HG03354 (cell line): Measurements from ENCODE around the gene BAX.
"Not testable (repeated sequence)": the region's sequence is repeated elsewhere in the genome, so short reads cannot be mapped to it uniquely, and the experiment has no call there.

Source experiments
- ATAC-seq: cut with Tn5 transposase; IDR thresholded peaks from one replicate; pipeline ENCODE4 v1.9.1; 2021; ENCODE audit warnings: mild to moderate bottlenecking; ENCODE audit not compliant: unreplicated experiment, poor library complexity, severe bottlenecking

The BAX gene

GRCh38 chr19:48954595-48955307, at the start of gene BAX:
Gene BAX (plus strand): TSS chr19:48954875. CDS start chr19:48954929, 54 bp downstream.
- ATAC-seq: peak; percentile 83

- ATAC-seq: no peak
Observed at GRCh38 chr19:48905664-48906063, 49.0 kb upstream of the BAX start.

- no peak for ATAC-seq
Observed at GRCh38 chr19:48906324-48906723, 48.4 kb upstream of the BAX start.

- no peak for ATAC-seq
Observed at GRCh38 chr19:48907671-48908070, 47.0 kb upstream of the BAX start.

- ATAC-seq: not testable (repeated sequence)
Observed at GRCh38 chr19:48909424-48910077, 45.1 kb upstream of the BAX start.

GRCh38 chr19:48910803-48911202, 43.9 kb upstream of the BAX start:
- ATAC-seq: no peak

GRCh38 chr19:48913114-48913889, 41.4 kb upstream of the BAX start:
- no peak for ATAC-seq

GRCh38 chr19:48914181-48914580, 40.5 kb upstream of the BAX start:
- no peak for ATAC-seq

GRCh38 chr19:48915757-48916156, 38.9 kb upstream of the BAX start:
- no peak for ATAC-seq

- no peak for ATAC-seq
Observed at GRCh38 chr19:48918071-48918470, 36.6 kb upstream of the BAX start.

- ATAC-seq: no peak
Observed at GRCh38 chr19:48918801-48919247, 35.9 kb upstream of the BAX start.

GRCh38 chr19:48919271-48919670, 35.4 kb upstream of the BAX start:
- ATAC-seq: not testable (repeated sequence)

- no peak for ATAC-seq
Observed at GRCh38 chr19:48920949-48921348, 33.7 kb upstream of the BAX start.

- ATAC-seq: no peak
Observed at GRCh38 chr19:48921721-48922500, 32.8 kb upstream of the BAX start.

- ATAC-seq: no peak
Observed at GRCh38 chr19:48922548-48923490, 31.9 kb upstream of the BAX start.

GRCh38 chr19:48925240-48925843, 29.3 kb upstream of the BAX start:
- ATAC-seq: no peak

- not testable (repeated sequence) for ATAC-seq
Observed at GRCh38 chr19:48925890-48926289, 28.8 kb upstream of the BAX start.

GRCh38 chr19:48926909-48927308, 27.8 kb upstream of the BAX start:
- ATAC-seq: no peak
